CD4-positive, alpha-beta memory T cell (primary cell): ENCODE results near the gene SATB2. TPM values are rescaled to one million over a fixed set of nuclear protein-coding genes. Genes with fewer than 3 reads are reported as not detected.

Experiments
- CTCF ChIA-PET: fragments of 350-600 bp; sonication (Branson Sonifier 250); formaldehyde crosslinking; loops from one replicate; lab custom pipeline; 2021; ENCODE audit warnings: inconsistent platforms; ENCODE audit not compliant: partially characterized antibody; lab: Charles Lee
- POLR2A ChIA-PET: fragments of 350-600 bp; sonication (Branson Sonifier 250); formaldehyde crosslinking; loops from one replicate; lab custom pipeline; 2021; ENCODE audit not compliant: partially characterized antibody; lab: Charles Lee
- DNase-seq, 5 donors: peaks; one replicate each; pipeline versions ENCODE4 v3.0.0 to v3.0.0-alpha.2; 2020 to 2022; ENCODE audit warnings: mixed read lengths in 1 of 5
- H3K27ac ChIP-seq: one replicate; pipeline ENCODE4 v1.7.0; 2013; ENCODE audit warnings: low read depth, low read length
- H3K27me3 ChIP-seq: 2 replicates; pipeline ENCODE4 v1.7.0; 2013; ENCODE audit warnings: mild to moderate bottlenecking, low read length, moderate library complexity; ENCODE audit not compliant: insufficient read depth
- H3K36me3 ChIP-seq: 2 replicates; pipeline ENCODE4 v1.7.0; 2013; ENCODE audit warnings: mild to moderate bottlenecking, low read length, moderate library complexity; ENCODE audit not compliant: insufficient read depth
- H3K4me1 ChIP-seq: 2 replicates; pipeline ENCODE4 v1.7.0; 2013; ENCODE audit warnings: mild to moderate bottlenecking, low read length, moderate library complexity; ENCODE audit not compliant: insufficient read depth
- H3K4me3 ChIP-seq, 2 donors: one replicate each; pipeline ENCODE4 v1.7.0; 2013; ENCODE audit warnings: low read length in 2 of 2, mild to moderate bottlenecking in 1 of 2
- H3K9me3 ChIP-seq, 2 donors: one replicate each; pipeline ENCODE4 v1.7.0; 2013; ENCODE audit warnings: low read length in 2 of 2, control low read depth in 1 of 2; ENCODE audit not compliant: control insufficient read depth in 1 of 2
- H3K27ac Mint-ChIP-seq, 7 donors: one replicate each; pipeline ENCODE4 v1.8.0; 2020 to 2021; ENCODE audit warnings: mixed read lengths in 7 of 7, mild to moderate bottlenecking in 6 of 7, inconsistent platforms in 3 of 7, moderate library complexity in 3 of 7
- H3K27me3 Mint-ChIP-seq, 2 donors: one replicate each; pipeline ENCODE4 v1.8.0; 2020 to 2021; ENCODE audit warnings: mixed read lengths in 2 of 2
- H3K36me3 Mint-ChIP-seq, 2 donors: one replicate each; pipeline ENCODE4 v1.8.0; 2020 to 2021; ENCODE audit warnings: mixed read lengths in 2 of 2, inconsistent platforms in 1 of 2, mild to moderate bottlenecking in 1 of 2
- H3K4me1 Mint-ChIP-seq, 4 donors: one replicate each; pipeline ENCODE4 v1.8.0; 2020 to 2021; ENCODE audit warnings: mixed read lengths in 4 of 4, mild to moderate bottlenecking in 1 of 4
- H3K4me3 Mint-ChIP-seq, 8 donors: one replicate each; pipeline ENCODE4 v1.8.0; 2020 to 2021; ENCODE audit warnings: mixed read lengths in 8 of 8, mild to moderate bottlenecking in 7 of 8, moderate library complexity in 6 of 8, inconsistent platforms in 3 of 8
- H3K9me3 Mint-ChIP-seq, 8 donors: one replicate each; pipeline ENCODE4 v1.8.0; 2020 to 2021; ENCODE audit warnings: mixed read lengths in 8 of 8, mild to moderate bottlenecking in 5 of 8, inconsistent platforms in 3 of 8, moderate library complexity in 1 of 8
- intact Hi-C: fragments of 100-400 bp; cut with micrococcal nuclease; formaldehyde crosslinking; loops from one replicate; pipeline ENCODE4 v1.15.1; 2023
- polyA plus RNA-seq, 2 donors: library from polyadenylated mRNA; unstranded; fragments of 300-500 nt; fragmentation: Illumina TruSeq; gene quantifications; one replicate each; pipeline ENCODE4 v1.2.3, GENCODE V29; 2021
- total RNA-seq, 2 experiments: library from RNA; stranded (reverse); gene quantifications; one replicate each; pipeline ENCODE4 v1.2.3, GENCODE V29; 2021

Gene SATB2
- total and polyA plus RNA-seq, 4 experiments from 2014 or later, result 0.06 TPM; not detected in 3

DNA sequence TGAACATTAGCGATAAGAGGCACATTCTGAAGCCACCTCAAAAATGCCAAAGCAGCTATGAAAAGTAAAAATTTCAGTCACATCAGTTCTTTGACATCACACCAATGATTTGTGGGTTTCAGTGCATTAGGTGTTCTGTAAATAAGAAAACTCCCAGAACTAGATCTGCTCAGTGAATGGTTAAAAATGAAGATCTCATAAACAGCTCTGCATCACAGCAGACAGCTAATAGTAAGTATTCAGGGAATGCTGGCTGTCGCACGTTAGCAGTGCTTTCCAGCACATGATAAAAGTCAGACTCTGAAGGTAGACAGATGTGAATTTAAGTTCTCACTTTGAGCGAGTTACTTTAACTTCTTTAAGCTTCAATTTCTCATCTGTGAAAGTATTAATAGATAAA, 154.9 kb downstream of the SATB2 start:
- no peaks in the 10 kb centered on the region for H3K27me3 ChIP-seq
- no peaks in the 10 kb centered on the region for H3K36me3 ChIP-seq
- Mint-ChIP-seq H3K4me3 (no peak overlapping the region), H3K9me3 (peaks cover 0 to 3% (median 1%) of the 10 kb centered on the region in 8 donors), H3K4me1 (no peaks in the 10 kb centered on the region), H3K27me3 (peaks cover 0 to 1% of the 10 kb centered on the region in 2 donors), H3K36me3 (no peaks in the 10 kb centered on the region), H3K27ac (no peak overlapping the region)
- ChIA-PET CTCF (no interaction called here), POLR2A (no interaction called here)
- no peak overlapping the region for H3K4me3 ChIP-seq
- no peaks in the 10 kb centered on the region for H3K9me3 ChIP-seq
- H3K27ac ChIP-seq, result no peak overlapping the region
- intact Hi-C loops, result no loop called here
- no peak for DNase-seq
- H3K4me1 ChIP-seq, result no peaks in the 10 kb centered on the region

DNA sequence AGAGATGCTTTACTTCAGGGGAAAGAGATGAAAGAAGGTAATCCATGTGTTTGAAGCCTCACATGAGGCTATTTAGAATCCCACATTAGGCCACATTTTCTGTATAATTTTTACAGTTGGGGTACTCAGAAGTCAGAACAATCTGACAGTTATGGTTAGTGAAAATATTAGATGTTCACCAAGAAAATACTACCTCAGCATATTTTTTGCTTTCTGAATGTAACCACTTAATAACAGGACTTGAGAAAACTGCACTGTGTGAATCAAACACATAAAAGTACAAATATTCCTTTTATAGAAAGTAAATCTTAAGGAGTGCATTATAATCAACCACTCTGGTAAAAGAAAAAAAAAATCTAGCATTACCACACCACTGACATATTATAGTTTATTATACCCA, 169.3 kb downstream of the SATB2 start:
- Histone ChIP-seq H3K9me3 (no peaks in the 10 kb centered on the region), H3K36me3 (no peaks in the 10 kb centered on the region), H3K27ac (no peak overlapping the region), H3K4me1 (no peaks in the 10 kb centered on the region), H3K27me3 (no peaks in the 10 kb centered on the region), H3K4me3 (no peak overlapping the region)
- H3K4me1 Mint-ChIP-seq, result no peaks in the 10 kb centered on the region
- no peak for DNase-seq
- H3K27ac Mint-ChIP-seq, result no peak overlapping the region
- H3K36me3 Mint-ChIP-seq, result no peaks in the 10 kb centered on the region
- POLR2A ChIA-PET, result no interaction called here
- H3K27me3 Mint-ChIP-seq, result peaks cover 0 to 1% of the 10 kb centered on the region in 2 donors
- CTCF ChIA-PET, result no interaction called here
- intact Hi-C loops, result no loop called here
- no peak overlapping the region for H3K4me3 Mint-ChIP-seq
- H3K9me3 Mint-ChIP-seq, result peaks cover 0 to 5% (median 0%) of the 10 kb centered on the region in 8 donors

DNA sequence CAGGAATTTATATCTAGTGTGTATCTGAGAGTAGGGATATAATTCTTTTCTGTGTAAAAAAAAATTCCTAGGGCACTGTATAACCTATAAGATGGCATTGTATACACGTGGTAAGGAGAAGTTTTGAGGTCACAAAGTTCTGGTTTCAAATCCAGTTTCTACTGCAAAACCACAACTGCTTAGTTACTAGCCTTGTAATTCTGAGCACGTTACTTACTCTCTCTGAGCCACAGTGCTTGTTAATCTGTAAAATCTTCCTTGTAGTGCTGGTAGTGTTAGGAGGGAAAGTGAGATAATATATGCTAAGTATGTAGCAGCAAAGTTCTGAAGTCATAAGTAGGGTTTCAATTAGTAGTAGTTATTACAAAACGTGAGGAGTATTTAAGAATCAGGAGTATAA, 175.4 kb downstream of the SATB2 start:
- Histone ChIP-seq H3K27ac (no peak overlapping the region), H3K9me3 (no peaks in the 10 kb centered on the region), H3K4me1 (no peaks in the 10 kb centered on the region), H3K36me3 (no peaks in the 10 kb centered on the region), H3K27me3 (no peaks in the 10 kb centered on the region), H3K4me3 (no peak overlapping the region)
- Mint-ChIP-seq H3K36me3 (no peaks in the 10 kb centered on the region), H3K4me1 (no peaks in the 10 kb centered on the region), H3K27ac (no peak overlapping the region), H3K27me3 (peaks cover 0 to 3% of the 10 kb centered on the region in 2 donors), H3K4me3 (no peak overlapping the region), H3K9me3 (peaks cover 0 to 10% (median 0%) of the 10 kb centered on the region in 8 donors)
- ChIA-PET CTCF (no interaction called here), POLR2A (no interaction called here)
- intact Hi-C loops, result no loop called here
- DNase-seq, result no peak

DNA sequence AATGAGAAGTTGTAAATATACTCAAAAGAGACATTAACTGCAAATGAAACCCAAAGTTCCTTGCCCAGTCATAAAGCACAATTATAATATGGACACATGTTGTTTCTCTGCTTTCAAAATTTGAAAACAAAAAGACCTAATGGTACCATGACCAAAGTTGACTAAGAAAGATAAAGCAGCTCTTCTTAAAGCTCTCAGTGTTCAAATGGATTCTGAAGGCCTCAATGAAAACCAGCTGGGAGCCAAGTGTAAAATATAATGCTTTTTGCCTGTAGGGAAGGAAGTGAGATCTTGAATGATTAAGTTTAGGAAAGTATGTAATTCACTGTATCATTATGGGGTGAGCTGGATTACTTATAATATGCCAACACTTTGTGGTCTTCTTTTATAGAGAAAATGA, 178.6 kb downstream of the SATB2 start:
- H3K4me3 Mint-ChIP-seq, result no peak overlapping the region
- CTCF ChIA-PET, result no interaction called here
- no peaks in the 10 kb centered on the region for H3K4me1 Mint-ChIP-seq

DNA sequence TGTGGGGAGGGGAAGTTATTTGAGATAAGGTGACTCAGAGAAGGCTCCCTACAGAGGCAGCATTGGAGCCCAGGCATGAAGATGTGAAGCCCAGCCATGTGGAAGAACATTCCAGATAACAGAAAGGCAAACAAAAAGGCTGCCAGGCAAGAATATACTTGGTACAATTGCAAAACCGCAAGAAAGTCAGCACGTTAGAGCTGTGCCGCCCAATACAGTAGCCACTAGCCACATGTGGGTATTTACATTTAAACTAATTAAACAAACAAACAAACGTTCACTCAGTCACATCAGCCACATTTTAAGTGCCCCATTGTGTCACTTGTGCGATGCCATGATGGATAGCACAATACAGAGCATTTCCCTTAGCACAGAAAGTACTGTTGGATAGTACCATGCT, 179.6 kb downstream of the SATB2 start:
- CTCF ChIA-PET, result no interaction called here
- H3K4me3 Mint-ChIP-seq, result peak overlapping the region in 1 of 8 donors; percentile 46
- intact Hi-C loops, result no loop called here
- no peaks in the 10 kb centered on the region for H3K4me1 Mint-ChIP-seq
- POLR2A ChIA-PET, result no interaction called here
- H3K27ac Mint-ChIP-seq, result no peak overlapping the region
- peaks cover 0 to 2% of the 10 kb centered on the region in 2 donors for H3K27me3 Mint-ChIP-seq
- Histone ChIP-seq H3K4me3 (no peak overlapping the region), H3K36me3 (no peaks in the 10 kb centered on the region), H3K27ac (no peak overlapping the region), H3K27me3 (no peaks in the 10 kb centered on the region), H3K4me1 (no peaks in the 10 kb centered on the region), H3K9me3 (no peaks in the 10 kb centered on the region)
- H3K9me3 Mint-ChIP-seq, result peaks cover 0 to 10% (median 0%) of the 10 kb centered on the region in 8 donors
- DNase-seq, result no peak
- no peaks in the 10 kb centered on the region for H3K36me3 Mint-ChIP-seq

More for the DNA sequence above, 178.6 kb downstream of the SATB2 start:
- Mint-ChIP-seq H3K27ac (no peak overlapping the region), H3K9me3 (peaks cover 0 to 10% (median 0%) of the 10 kb centered on the region in 8 donors), H3K36me3 (no peaks in the 10 kb centered on the region), H3K27me3 (peaks cover 0 to 2% of the 10 kb centered on the region in 2 donors)
- intact Hi-C loops, result no loop called here
- no peak overlapping the region for H3K27ac ChIP-seq
- H3K27me3 ChIP-seq, result no peaks in the 10 kb centered on the region
- DNase-seq, result no peak
- H3K4me1 ChIP-seq, result no peaks in the 10 kb centered on the region
- no peak overlapping the region for H3K4me3 ChIP-seq
- H3K36me3 ChIP-seq, result no peaks in the 10 kb centered on the region
- POLR2A ChIA-PET, result no interaction called here
- H3K9me3 ChIP-seq, result no peaks in the 10 kb centered on the region

DNA sequence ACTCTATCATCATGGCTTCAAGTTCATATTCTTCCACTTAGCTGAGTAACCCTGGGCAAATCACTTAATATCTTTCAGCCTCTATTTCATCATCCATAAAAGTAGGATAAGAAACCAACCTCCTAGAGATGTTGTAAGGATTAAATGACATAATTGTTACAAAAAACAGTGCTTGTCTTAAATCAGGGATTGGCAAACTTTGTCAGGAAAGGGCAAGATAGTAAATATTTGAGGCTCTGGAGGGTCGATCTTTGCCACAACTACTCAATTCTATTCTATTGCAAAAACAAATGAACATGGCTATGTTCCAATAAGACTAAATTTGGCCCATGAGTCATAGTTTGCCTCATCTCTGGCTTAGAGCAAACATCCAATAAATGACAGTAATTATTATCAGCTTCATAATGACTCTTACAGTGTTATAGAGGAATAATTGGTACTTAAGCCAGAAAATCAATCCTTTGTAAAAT, 184.7 kb downstream of the SATB2 start:
- Mint-ChIP-seq H3K27ac (no peak overlapping the region), H3K9me3 (peaks cover 0 to 1% (median 0%) of the 10 kb centered on the region in 8 donors), H3K4me1 (no peaks in the 10 kb centered on the region)

DNA sequence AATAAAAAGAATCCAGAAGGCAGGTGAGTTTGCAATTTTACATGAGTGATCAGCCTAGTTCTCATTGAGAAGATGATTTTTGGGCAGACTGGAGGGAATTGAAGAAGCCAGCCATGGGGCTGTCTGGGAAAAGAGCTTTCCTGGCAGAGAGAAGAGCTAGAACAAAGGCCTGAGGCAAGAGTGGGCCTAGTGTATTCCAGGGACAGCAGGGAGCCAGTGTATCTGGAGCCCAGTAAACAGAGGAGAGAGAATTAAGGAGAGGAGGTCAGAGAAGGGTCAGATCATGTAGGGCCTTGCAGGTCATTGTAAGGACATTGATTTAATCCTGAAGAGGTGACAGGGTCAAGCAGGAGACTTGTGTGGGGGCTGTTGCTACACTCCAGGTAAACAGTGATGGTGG, 195.8 kb downstream of the SATB2 start:
- Mint-ChIP-seq H3K9me3 (peaks cover 19 to 51% (median 37%) of the 10 kb centered on the region in 8 donors), H3K27me3 (peaks cover 0 to 2% of the 10 kb centered on the region in 2 donors), H3K4me3 (no peak overlapping the region), H3K27ac (no peak overlapping the region), H3K36me3 (peaks cover 4% of the 10 kb centered on the region in 2 donors), H3K4me1 (no peaks in the 10 kb centered on the region)
- no peaks in the 10 kb centered on the region for H3K36me3 ChIP-seq
- ChIA-PET POLR2A (no interaction called here), CTCF (no interaction called here)
- H3K27me3 ChIP-seq, result no peaks in the 10 kb centered on the region
- H3K4me1 ChIP-seq, result no peaks in the 10 kb centered on the region
- no peak overlapping the region for H3K4me3 ChIP-seq
- H3K27ac ChIP-seq, result no peak overlapping the region
- no peak for DNase-seq
- no peaks in the 10 kb centered on the region for H3K9me3 ChIP-seq
- intact Hi-C loops, result no loop called here

More for the DNA sequence above, 184.7 kb downstream of the SATB2 start:
- H3K27me3 ChIP-seq, result no peaks in the 10 kb centered on the region
- intact Hi-C loops, result no loop called here
- ChIA-PET CTCF (no interaction called here), POLR2A (no interaction called here)
- no peak overlapping the region for H3K4me3 ChIP-seq
- no peaks in the 10 kb centered on the region for H3K4me1 ChIP-seq
- no peak overlapping the region for H3K27ac ChIP-seq
- no peaks in the 10 kb centered on the region for H3K9me3 ChIP-seq
- H3K4me3 Mint-ChIP-seq, result no peak overlapping the region
- H3K36me3 Mint-ChIP-seq, result no peaks in the 10 kb centered on the region
- H3K27me3 Mint-ChIP-seq, result peaks cover 0 to 5% of the 10 kb centered on the region in 2 donors
- no peaks in the 10 kb centered on the region for H3K36me3 ChIP-seq
- DNase-seq, result no peak

DNA sequence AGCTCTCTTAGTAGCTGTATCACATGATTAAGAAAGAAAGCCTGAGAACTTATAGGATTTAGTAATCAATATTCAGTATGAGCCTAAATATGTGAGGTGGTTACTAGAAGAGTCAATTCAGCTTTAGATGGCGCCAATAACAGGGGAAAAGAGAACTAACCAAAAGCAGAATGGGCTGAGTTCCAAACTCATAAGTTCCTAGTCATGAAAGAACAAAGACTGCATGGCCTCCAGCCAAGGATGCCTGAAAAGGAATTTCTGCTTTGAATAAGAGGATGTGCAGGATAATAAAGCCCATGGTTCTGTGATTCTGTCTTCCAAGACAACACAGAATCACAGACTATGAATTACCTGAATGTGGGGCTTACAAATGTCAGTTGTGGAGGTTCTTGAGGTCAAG, 196.5 kb downstream of the SATB2 start:
- no peak overlapping the region for H3K4me3 ChIP-seq
- intact Hi-C loops, result no loop called here
- ChIA-PET CTCF (no interaction called here), POLR2A (no interaction called here)
- no peaks in the 10 kb centered on the region for H3K4me1 Mint-ChIP-seq
- peaks cover 19 to 51% (median 36%) of the 10 kb centered on the region in 8 donors for H3K9me3 Mint-ChIP-seq
- no peaks in the 10 kb centered on the region for H3K9me3 ChIP-seq
- no peak overlapping the region for H3K27ac Mint-ChIP-seq
- no peaks in the 10 kb centered on the region for H3K4me1 ChIP-seq
- no peak overlapping the region for H3K4me3 Mint-ChIP-seq
- peaks cover 4% of the 10 kb centered on the region in 2 donors for H3K36me3 Mint-ChIP-seq
- no peak overlapping the region for H3K27ac ChIP-seq
- no peaks in the 10 kb centered on the region for H3K36me3 ChIP-seq
- H3K27me3 Mint-ChIP-seq, result no peaks in the 10 kb centered on the region
- no peaks in the 10 kb centered on the region for H3K27me3 ChIP-seq
- DNase-seq, result no peak
